ENCODE results near the gene MRAS.

The MRAS gene

GRCh38 chr3:138364356-138365252 lies 16.2 kb downstream of the MRAS start:
- DNase-seq (ENCODE audit: extremely low spot score), result no peak
- CTCF ChIA-PET, result no interaction called here
- TF ChIP-seq CTCF (IDR thresholded peaks at IDR 0.05; ENCODE audit: control extremely low read depth, extremely low read depth, low read depth, missing control alignments), result no peak
- POLR2A ChIA-PET, result no interaction called here

GRCh38 chr3:138365253-138365555 lies 16.8 kb downstream of the MRAS start:
- DNase-seq (ENCODE audit: extremely low spot score), result no peak
- ChIA-PET POLR2A (no interaction called here), CTCF (no interaction called here)
- TF ChIP-seq CTCF (IDR thresholded peaks at IDR 0.05; ENCODE audit: control extremely low read depth, extremely low read depth, low read depth, missing control alignments), result no peak

DNA sequence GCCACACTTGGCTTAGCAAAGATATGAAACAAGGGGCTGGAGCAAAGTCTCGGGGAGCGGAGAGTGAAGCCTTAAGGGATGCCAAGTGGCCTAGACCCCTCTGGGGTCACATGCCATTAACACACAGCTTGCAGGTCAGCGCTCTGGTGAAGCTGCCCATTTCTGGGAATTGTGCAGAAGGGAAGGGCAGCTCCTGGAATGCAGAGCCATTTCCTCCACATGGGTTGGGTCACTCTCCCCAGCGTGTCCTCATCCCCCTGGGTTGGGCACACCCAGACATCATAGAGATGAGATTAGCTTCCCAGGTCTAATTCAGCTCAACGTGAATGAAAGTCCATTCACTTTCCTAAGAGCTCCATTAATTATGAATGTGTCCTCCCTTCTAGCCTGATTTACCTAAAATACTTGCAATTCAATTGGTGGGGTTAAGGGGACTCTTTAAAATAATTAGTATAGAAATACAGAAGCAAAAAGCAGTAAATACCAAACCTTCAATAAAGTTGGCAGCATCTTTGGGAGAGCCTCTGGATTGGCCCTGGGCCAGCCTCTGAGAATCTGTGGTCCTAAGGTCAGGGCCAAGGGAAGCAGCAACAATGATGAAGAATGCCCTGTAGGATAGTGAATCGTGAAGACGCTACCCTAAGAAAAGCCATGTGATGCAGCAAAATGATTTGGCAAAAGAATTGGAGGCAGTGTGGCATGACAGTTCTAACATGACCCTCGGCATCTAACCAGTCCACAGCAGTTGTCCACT lies 17.8 kb downstream of the MRAS start:
- CTCF ChIA-PET, result no interaction called here
- POLR2A ChIA-PET, result no interaction called here
- DNase-seq (ENCODE audit: extremely low spot score), result no peak
- TF ChIP-seq CTCF (IDR thresholded peaks at IDR 0.05; ENCODE audit: control extremely low read depth, extremely low read depth, low read depth, missing control alignments), result no peak

- no peak for DNase-seq (ENCODE audit: extremely low spot score)
- ChIA-PET CTCF (interaction anchor here (1.1 kb wide), 1 partner anchor 12 kb away, joined by 3 read pairs; no protein-coding TSS in a partner anchor), POLR2A (no interaction called here)
- TF ChIP-seq CTCF (IDR thresholded peaks at IDR 0.05; ENCODE audit: control extremely low read depth, extremely low read depth, low read depth, missing control alignments), result no peak
Observed at GRCh38 chr3:138367326-138367850, 19.0 kb downstream of the MRAS start.

- DNase-seq (ENCODE audit: extremely low spot score), result no peak
- ChIA-PET POLR2A (no interaction called here), CTCF (interaction anchor here (1.1 kb wide), 1 partner anchor 13 kb away, joined by 3 read pairs; no protein-coding TSS in a partner anchor)
- TF ChIP-seq CTCF (IDR thresholded peaks at IDR 0.05; ENCODE audit: control extremely low read depth, extremely low read depth, low read depth, missing control alignments), result no peak
Observed at GRCh38 chr3:138367911-138368310, 19.5 kb downstream of the MRAS start.

DNA sequence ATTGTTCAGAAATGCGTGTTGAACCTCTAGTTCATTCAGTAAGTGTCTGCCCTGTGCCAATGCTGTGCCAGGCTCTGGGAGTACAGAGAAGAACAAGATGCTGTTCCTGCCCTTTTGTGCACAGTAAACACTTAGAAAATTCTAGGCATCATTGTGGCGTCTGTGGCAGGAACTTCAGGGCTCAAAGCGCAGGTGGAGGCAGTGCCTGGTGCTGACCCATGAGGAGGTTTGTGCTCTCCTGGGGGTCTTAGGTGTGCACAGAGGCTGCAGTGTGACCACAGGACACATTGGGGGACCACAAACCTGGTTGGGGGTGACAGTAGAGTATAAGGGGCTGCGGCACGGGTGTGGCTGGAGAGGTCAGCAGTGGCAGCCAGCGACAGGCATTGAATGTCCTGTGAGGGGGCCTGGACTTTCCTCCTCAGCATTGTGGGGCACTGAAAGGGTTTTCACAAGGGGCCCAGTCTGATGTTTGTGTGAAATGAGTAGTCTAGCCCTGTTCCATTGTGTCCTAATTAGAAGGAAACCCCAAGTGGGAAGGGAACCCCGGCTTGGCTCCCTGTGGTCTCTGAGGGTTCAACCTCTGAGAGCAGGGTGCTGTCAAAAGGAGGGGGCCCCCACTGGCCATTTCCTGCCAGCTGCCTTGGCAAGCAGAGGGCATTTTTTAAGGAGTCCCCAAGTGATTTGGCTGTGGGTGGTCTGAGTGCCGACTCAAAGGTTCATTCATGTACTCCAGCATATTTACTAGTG lies 20.9 kb downstream of the MRAS start:
- ChIA-PET CTCF (no interaction called here), POLR2A (no interaction called here)
- no peak for DNase-seq (ENCODE audit: extremely low spot score)
- no peak for TF ChIP-seq CTCF (IDR thresholded peaks at IDR 0.05; ENCODE audit: control extremely low read depth, extremely low read depth, low read depth, missing control alignments)

All from GM10248 (cell line).